Lung (tissue), 12 donors: ENCODE results near the gene GINS3. TPM values are rescaled to one million over a fixed set of nuclear protein-coding genes. Genes with fewer than 3 reads are reported as not detected.
"Not testable (repeated sequence)": the region's sequence is repeated elsewhere in the genome, so short reads cannot be mapped to it uniquely, and the experiment has no call there.

Experiments used
- ATAC-seq: fragments of 200-7000 bp; cut with Tn5 transposase; one replicate; pipeline ENCODE4 v1.9.1; 2020; ENCODE audit warnings: moderate number of reproducible peaks; ENCODE audit not compliant: insufficient read depth, low FRiP score
- DNase-seq, 3 donors: peaks; one replicate each; pipeline ENCODE4 v3.0.0-alpha.2; 2013 to 2017
- H3K27ac ChIP-seq, 2 donors: one replicate each; pipeline ENCODE4 v1.5.1; 2013; ENCODE audit warnings: mild to moderate bottlenecking in 2 of 2, moderate library complexity in 2 of 2, control low read depth in 1 of 2, inconsistent platforms in 1 of 2, low read depth in 1 of 2, low read length in 1 of 2
- H3K27me3 ChIP-seq, 3 donors: one replicate each; pipeline ENCODE4 v1.5.1; 2013; ENCODE audit warnings: low read length in 2 of 3; ENCODE audit not compliant: control insufficient read depth in 3 of 3, insufficient read depth in 3 of 3
- H3K36me3 ChIP-seq, 4 donors: one replicate each; pipeline ENCODE4 v1.5.1; 2013; ENCODE audit warnings: low read length in 4 of 4, mild to moderate bottlenecking in 1 of 4, moderate library complexity in 1 of 4; ENCODE audit not compliant: control insufficient read depth in 4 of 4, insufficient read depth in 4 of 4
- H3K4me1 ChIP-seq, 5 donors: one replicate each; pipeline ENCODE4 v1.5.1; 2013; ENCODE audit warnings: low read length in 5 of 5, mild to moderate bottlenecking in 2 of 5, moderate library complexity in 1 of 5; ENCODE audit not compliant: control insufficient read depth in 5 of 5, insufficient read depth in 5 of 5
- H3K4me3 ChIP-seq: one replicate; pipeline ENCODE4 v1.5.1; 2013; ENCODE audit warnings: mild to moderate bottlenecking, control low read depth, moderate library complexity
- H3K9ac ChIP-seq, 2 donors: one replicate each; pipeline ENCODE4 v1.5.1; 2013; ENCODE audit warnings: low read length in 2 of 2, control low read depth in 1 of 2; ENCODE audit not compliant: insufficient read depth in 1 of 2
- H3K9me3 ChIP-seq, 4 donors: one replicate each; pipeline ENCODE4 v1.5.1; 2013; ENCODE audit warnings: low read length in 3 of 4, mild to moderate bottlenecking in 1 of 4, moderate library complexity in 1 of 4; ENCODE audit not compliant: control insufficient read depth in 4 of 4, insufficient read depth in 3 of 4
- CTCF ChIP-seq: IDR thresholded peaks from 2 replicates; pipeline ENCODE4 v1.5.1; 2012; ENCODE audit warnings: mild to moderate bottlenecking; ENCODE audit errors: control extremely low read depth, extremely low read depth
- WGBS, 2 donors: extraction: QIAGEN DNeasy Blood & Tissue Kit; methylation state at CpG; one replicate each; pipeline ENCODE4 v1.1.7; 2013; 5-methylcytosine and 5-hydroxymethylcytosine counted together
- polyA plus RNA-seq, 2 donors: library from polyadenylated mRNA; stranded (reverse); fragments of 200-250 nt; gene quantifications; one replicate each; pipeline ENCODE4 v1.2.1, GENCODE V29; 2013
- total RNA-seq, 2 donors: library from RNA; depleted of rRNA in 1 of 2; stranded (reverse); fragments of >200 nt in 1 of 2; gene quantifications; one replicate each; pipeline ENCODE4 v1.2.1, GENCODE V29; 2014 to 2021
- donor health status: control.
- donor health status: control.
- donor health status: Bipolar disorder and iron deficiency.
- donor health status: healthy.
- donor health status: DM: yes; HTN: yes; CAD: no.

Gene GINS3
- total and polyA plus RNA-seq, 4 donors = 2.7 to 5.1 (median 3.4) TPM

- no peaks in the 10 kb centered on the region for H3K36me3 ChIP-seq
- H3K4me3 ChIP-seq = no peak overlapping the region
- ATAC-seq (no peak), DNase-seq (no peak)
- H3K4me1 ChIP-seq = no peaks in the 10 kb centered on the region
- no peak for TF ChIP-seq CTCF
- no peak overlapping the region for H3K9ac ChIP-seq
- no peaks in the 10 kb centered on the region for H3K9me3 ChIP-seq
- no peak overlapping the region for H3K27ac ChIP-seq
- peaks cover 0 to 4% (median 0%) of the 10 kb centered on the region in 3 donors for H3K27me3 ChIP-seq
- WGBS, 2 donors = 87 to 92% methylated on average over 7 of the region's 7 CpGs
Measured at GRCh38 chr16:58385218-58385773, 7.0 kb upstream of the GINS3 start.

- Histone ChIP-seq H3K27ac (no peak overlapping the region), H3K4me3 (no peak overlapping the region)
Measured at GRCh38 chr16:58389724-58390123, 2.5 kb upstream of the GINS3 start.

DNA sequence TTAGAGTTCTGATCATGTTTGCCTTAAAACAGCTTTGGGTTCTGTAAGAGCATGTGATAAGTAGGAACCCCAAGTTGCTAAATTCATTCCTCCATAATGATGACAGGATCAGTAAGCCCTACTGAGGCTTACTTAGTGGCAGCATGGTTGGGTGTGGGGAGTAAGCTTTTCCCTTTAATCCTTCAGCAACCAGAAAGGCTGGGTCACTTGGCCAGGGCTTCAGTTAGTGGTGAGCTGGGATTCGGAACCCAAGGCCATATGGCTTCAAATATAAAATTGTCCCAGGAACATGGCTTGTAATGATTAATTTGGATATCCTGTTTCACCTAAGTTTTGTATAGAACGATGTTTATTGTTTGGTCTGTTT is 850 bp downstream of the GINS3 start:
- H3K9ac ChIP-seq = peak overlapping the region; percentile 61 to 79
- H3K36me3 ChIP-seq = peaks cover 0 to 3% (median 0%) of the 10 kb centered on the region in 4 donors
- peak overlapping the region in 1 of 2 donors; percentile 77 for H3K27ac ChIP-seq
- WGBS, 2 donors = 72 to 73% methylated on average over 2 of the region's 2 CpGs
- DNase-seq (no peak), ATAC-seq (no peak)
- H3K4me1 ChIP-seq = peaks cover 0 to 8% (median 0%) of the 10 kb centered on the region in 5 donors
- TF ChIP-seq CTCF = no peak
- H3K9me3 ChIP-seq = no peaks in the 10 kb centered on the region
- no peaks in the 10 kb centered on the region for H3K27me3 ChIP-seq
- peak overlapping the region; percentile 99 for H3K4me3 ChIP-seq

More at GRCh38 chr16:58389724-58390123, 2.5 kb upstream of the GINS3 start:
- Histone ChIP-seq H3K27me3 (peaks cover 0 to under 1% (median 0%) of the 10 kb centered on the region in 3 donors), H3K36me3 (peaks cover 0 to 3% (median 0%) of the 10 kb centered on the region in 4 donors), H3K9me3 (no peaks in the 10 kb centered on the region), H3K4me1 (peaks cover 0 to 8% (median 0%) of the 10 kb centered on the region in 5 donors), H3K9ac (no peak overlapping the region)
- DNase-seq (peak in 1 of 3 donors; percentile 18), ATAC-seq (no peak)
- no peak for TF ChIP-seq CTCF

DNA sequence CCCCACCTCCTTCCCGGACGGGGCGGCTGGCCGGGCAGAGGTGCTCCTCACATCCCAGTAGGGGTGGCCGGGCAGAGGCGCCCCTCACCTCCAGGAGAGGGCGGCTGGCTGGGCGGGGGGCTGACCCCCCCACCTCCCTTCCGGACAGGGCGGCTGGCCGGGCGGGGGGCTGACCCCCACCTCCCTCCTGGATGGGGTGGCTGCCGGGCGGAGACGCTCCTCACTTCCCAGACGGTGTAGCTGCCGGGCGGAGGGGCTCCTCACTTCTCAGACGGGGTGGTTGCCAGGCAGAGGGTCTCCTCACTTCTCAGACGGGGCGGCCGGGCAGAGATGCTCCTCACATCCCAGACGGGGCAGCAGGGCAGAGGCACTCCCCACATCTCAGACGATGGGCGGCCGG is 4.6 kb downstream of the GINS3 start:
- ATAC-seq, H3K9me3 ChIP-seq, H3K4me3 ChIP-seq, H3K27me3 ChIP-seq, H3K36me3 ChIP-seq, H3K4me1 ChIP-seq, H3K9ac ChIP-seq, H3K27ac ChIP-seq, DNase-seq: not testable (repeated sequence)
- WGBS, 2 donors = 99 to 100% methylated on average over 20 to 26 of the region's 26 CpGs
